Heart left ventricle (tissue), 16 donors: ENCODE results near the gene RAC3. TPM values are rescaled to one million over a fixed set of nuclear protein-coding genes. Genes with fewer than 3 reads are reported as not detected.

Experiments used
- ATAC-seq, 4 donors: fragments of 200-7000 bp; cut with Tn5 transposase; one replicate each; pipeline ENCODE4 v1.9.1; 2020 to 2022; ENCODE audit warnings: moderate library complexity in 4 of 4, mild to moderate bottlenecking in 3 of 4, moderate number of reproducible peaks in 1 of 4
- DNase-seq, 5 donors: peaks; one replicate each; pipeline ENCODE4 v3.0.0-alpha.2; 2020
- H3K27ac ChIP-seq, 12 donors: fragments of 200-600 bp; sonication (generic) in 4 of 12; one replicate each; pipeline versions ENCODE4 v1.5.0 to v1.8.0; 2016 to 2022; ENCODE audit warnings: mild to moderate bottlenecking in 2 of 12
- H3K27me3 ChIP-seq, 9 donors: fragments of 200-600 bp; sonication (generic) in 2 of 9; one replicate each; pipeline versions ENCODE4 v1.5.1 to v1.8.0; 2016 to 2022; ENCODE audit warnings: mild to moderate bottlenecking in 3 of 9
- H3K36me3 ChIP-seq, 9 donors: fragments of 200-600 bp; sonication (generic) in 2 of 9; one replicate each; pipeline versions ENCODE4 v1.5.0 to v1.8.0; 2018 to 2022; ENCODE audit warnings: mild to moderate bottlenecking in 2 of 9
- H3K4me1 ChIP-seq, 12 donors: fragments of 200-600 bp; sonication (generic) in 4 of 12; one replicate each; pipeline versions ENCODE4 v1.5.0 to v1.8.0; 2016 to 2022; ENCODE audit warnings: mild to moderate bottlenecking in 3 of 12
- H3K4me3 ChIP-seq, 12 donors: fragments of 200-600 bp; sonication (generic) in 4 of 12; one replicate each; pipeline versions ENCODE4 v1.5.0 to v1.8.0; 2017 to 2022; ENCODE audit warnings: mild to moderate bottlenecking in 9 of 12, moderate library complexity in 4 of 12
- H3K9me3 ChIP-seq, 12 donors: fragments of 200-600 bp; sonication (generic) in 4 of 12; one replicate each; pipeline versions ENCODE4 v1.5.0 to v1.8.0; 2016 to 2022; ENCODE audit warnings: mild to moderate bottlenecking in 1 of 12
- CTCF ChIP-seq, 12 donors: fragments of 200-600 bp; sonication (generic) in 4 of 12; IDR thresholded peaks; one replicate each; pipeline versions ENCODE4 v1.5.0 to v1.8.0; 2018 to 2022; ENCODE audit warnings: antibody characterized with exemption in 12 of 12, mild to moderate bottlenecking in 5 of 12
- POLR2A ChIP-seq, 2 donors: fragments of 450-650 bp; IDR thresholded peaks; one replicate each; pipeline ENCODE4 v1.6.1; 2017; ENCODE audit warnings: antibody characterized with exemption in 2 of 2, mild to moderate bottlenecking in 2 of 2, moderate library complexity in 2 of 2
- whole genome bisulfite sequencing, 4 donors: extraction: QIAGEN DNeasy Blood & Tissue Kit in 2 of 4; methylation state at CpG; one replicate each; pipeline versions ENCODE4 v1.1.5 to v1.1.7; 2013 to 2018; 5-methylcytosine and 5-hydroxymethylcytosine counted together
- intact Hi-C, 10 donors: fragments of 100-400 bp; cut with DNase I; formaldehyde crosslinking; loops; one replicate each; pipeline versions ENCODE4 v1.11.1 to v1.14.2; 2022
- polyA plus RNA-seq, 2 donors: library from polyadenylated mRNA; stranded (reverse); fragments of 200-250 nt; gene quantifications; one replicate each; pipeline ENCODE4 v1.2.3, GENCODE V29; 2013
- total RNA-seq, 9 donors: library from RNA; depleted of rRNA in 2 of 9; stranded (reverse); fragments of >200 nt in 2 of 9; fragmentation: NEBNext Ultra II Directional in 3 of 9; extraction: Animal tissue kit (Norgen Biotek cat#: 25700) in 3 of 9; gene quantifications; one replicate each; pipeline versions ENCODE4 v1.1.0 to v1.2.4, GENCODE V29; 2016 to 2023
- donor health status: ischemic (EF 13 %, LVEDD 7.1; RV severe dilation, severe dysfunction).
- donor health status: healthy with polysubstance abuse.
- donor health status: DM: no; HTN: yes; CAD: no.
- donor health status: DM: no; HTN: no; CAD: no.
- donor health status: ischemic (EF 25% LVEDD 6.9; RV normal size, moderate dysfunction).
- donor health status: ischemic (EF 25% LVEDD 5.7; RV mildly dilated, moderate dysfunction).
- donor health status: healthy.
- donor health status: DM: yes; HTN: yes; CAD: no.
- donor health status: ischemic (EF 35%, LVEDD 5.7; RV mildly dilated, moderate dysfunction).
- donor health status: nonischemic (EF 11% LVEDD 7.7; RV severe dilation, severe dysfunction).
- donor health status: DM: yes; HTN: yes; CAD: no.
- donor health status: PGD.
- donor health status: ischemic (EF 29% LVEDD 5.4; RV normal size, mild dysfunction).
- donor health status: nonischemic (EF 23%, LVEDD 6.1; RV moderate dilation, normal function).

RAC3 gene
- total and polyA plus RNA-seq, 11 donors = 0.76 to 2.6 (median 1.5) TPM

GRCh38 chr17:82025401-82026107, 5.9 kb upstream of the RAC3 start:
- Histone ChIP-seq H3K27ac (no peak overlapping the region), H3K36me3 (peaks cover 0 to 4% (median 0%) of the 10 kb centered on the region in 9 donors), H3K27me3 (no peaks in the 10 kb centered on the region), H3K9me3 (no peaks in the 10 kb centered on the region), H3K4me1 (peaks cover 5 to 49% (median 32%) of the 10 kb centered on the region in 12 donors), H3K4me3 (no peak overlapping the region)
- ATAC-seq (no peak), DNase-seq (no peak)
- 93 to 95% (median 94%) methylated on average over 21 to 25 of the region's 25 CpGs for WGBS, 4 donors
- TF ChIP-seq POLR2A (IDR thresholded peaks at IDR 0.05) (no peak), CTCF (IDR thresholded peaks at IDR 0.05) (no peak)
- intact Hi-C loops = loop anchor here in 2 of 10 donors (5.0 to 10.0 kb wide), 2 partner anchors 161 to 297 kb away; partner anchors contain the start of gene P4HB (in 1 of the 2)

DNA sequence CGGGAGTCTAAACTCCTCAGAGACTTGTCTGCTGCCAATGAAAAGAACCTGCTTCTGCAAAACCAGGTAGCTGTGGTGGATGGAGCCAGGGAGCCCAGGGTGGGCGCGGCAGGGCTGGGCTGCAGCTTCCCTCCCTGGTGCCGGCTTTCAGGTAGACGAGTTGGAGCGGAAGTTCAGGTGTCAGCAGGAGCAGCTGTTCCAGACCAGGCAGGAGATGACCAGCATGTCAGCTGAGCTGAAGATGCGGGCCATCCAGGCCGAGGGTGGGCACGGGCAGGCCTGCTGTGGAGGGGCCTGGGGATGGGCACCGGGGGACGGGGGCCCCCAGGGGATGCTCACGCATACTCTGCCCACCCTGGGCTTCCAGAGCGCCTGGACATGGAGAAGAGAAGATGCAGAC, 3.2 kb upstream of the RAC3 start:
- ATAC-seq (no peak), DNase-seq (no peak)
- Histone ChIP-seq H3K4me3 (no peak overlapping the region), H3K9me3 (no peaks in the 10 kb centered on the region), H3K27ac (no peak overlapping the region), H3K27me3 (peaks cover 0 to 9% (median 0%) of the 10 kb centered on the region in 9 donors), H3K36me3 (peaks cover 0 to 4% (median 0%) of the 10 kb centered on the region in 9 donors), H3K4me1 (peaks cover 0 to 42% (median 25%) of the 10 kb centered on the region in 12 donors)
- intact Hi-C loops = loop anchor here in 5 of 10 donors (2.0 to 10.0 kb wide), 3 partner anchors 127 to 294 kb away; partner anchors contain the start of gene P4HB (in 1 of the 5)
- 95 to 98% (median 97%) methylated on average over 9 to 13 of the region's 13 CpGs for WGBS, 4 donors
- TF ChIP-seq POLR2A (IDR thresholded peaks at IDR 0.05) (no peak), CTCF (IDR thresholded peaks at IDR 0.05) (no peak)

GRCh38 chr17:82028966-82029365, 2.5 kb upstream of the RAC3 start:
- intact Hi-C loops = loop anchor here in 5 of 10 donors (2.0 to 10.0 kb wide), 3 partner anchors 126 to 293 kb away; partner anchors contain the start of gene P4HB (in 1 of the 5)
- no peak for ATAC-seq

More at GRCh38 chr17:82028966-82029365, 2.5 kb upstream of the RAC3 start:
- Histone ChIP-seq H3K27me3 (peaks cover 0 to 9% (median 0%) of the 10 kb centered on the region in 9 donors), H3K9me3 (no peaks in the 10 kb centered on the region), H3K27ac (peak overlapping the region in 1 of 12 donors; percentile 16), H3K36me3 (peaks cover 0 to 4% (median 0%) of the 10 kb centered on the region in 9 donors), H3K4me1 (peaks cover 0 to 35% (median 19%) of the 10 kb centered on the region in 12 donors), H3K4me3 (no peak overlapping the region)
- TF ChIP-seq CTCF (IDR thresholded peaks at IDR 0.05) (no peak), POLR2A (IDR thresholded peaks at IDR 0.05) (no peak)
- DNase-seq = no peak
- WGBS, 4 donors = 95 to 98% (median 97%) methylated on average over 9 of the region's 9 CpGs
